ENCODE data around the gene TMEM132D. TPM values are rescaled to one million over a fixed set of nuclear protein-coding genes. Genes with fewer than 3 reads are reported as not detected.

TMEM132D gene
- total and polyA plus RNA-seq, 2 of the 4 experiments (the other 2 are of a cell fraction) = not detected

DNA sequence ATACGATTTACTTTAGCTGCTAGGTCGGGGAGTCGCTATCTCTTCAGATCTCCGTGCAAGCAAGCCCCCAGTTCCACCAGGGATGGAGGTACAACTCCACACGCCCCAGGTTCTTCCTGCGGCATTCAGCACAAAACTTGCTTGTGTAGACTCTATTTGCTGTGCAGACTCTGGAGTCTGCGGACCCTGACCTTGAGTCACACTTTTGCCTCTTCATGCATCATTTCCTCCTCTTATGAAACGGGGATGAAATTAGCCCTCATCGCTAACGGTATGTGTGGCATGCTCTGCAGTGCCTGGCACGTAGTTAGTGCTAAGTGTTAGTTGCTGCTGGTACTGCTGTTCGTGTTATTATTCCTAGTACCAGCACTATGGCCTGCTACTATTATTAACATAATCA lies 84.4 kb downstream of the TMEM132D start:
- Histone ChIP-seq H3K56ac (ENCODE audit: extremely low read depth, insufficient read depth, low read length) (no peak overlapping the region), H4K91ac (ENCODE audit: insufficient read depth, low read depth, low read length) (no peak overlapping the region), H3K14ac (replicated peaks; ENCODE audit: low read depth, low read length) (no peak overlapping the region), H3K4ac (ENCODE audit: low read depth, low read length) (no peak overlapping the region), H3K18ac (ENCODE audit: low read depth, low read length) (no peak overlapping the region), H2AK5ac (ENCODE audit: low read depth, low read length) (no peak overlapping the region), H3K9ac (ENCODE audit: low read depth, low read length) (no peak overlapping the region), H3K9me3 (ENCODE audit: control insufficient read depth, insufficient read depth, low read length) (peaks cover 38% of the 10 kb centered on the region), H3K4me2 (ENCODE audit: low read depth, low read length) (no peak overlapping the region), H2BK15ac (ENCODE audit: low read depth, low read length) (no peak overlapping the region), H3K4me1 (ENCODE audit: control insufficient read depth, insufficient read depth, low read length) (no peaks in the 10 kb centered on the region), H3K79me1 (ENCODE audit: low read depth in 1 of 2, low read length in 2 of 2) (no peaks in the 10 kb centered on the region), H2BK5ac (ENCODE audit: low read depth, low read length, poor library complexity, severe bottlenecking) (no peak overlapping the region), H2AFZ (replicated peaks; ENCODE audit: low read length, poor library complexity) (no peak overlapping the region), H3K36me3 (ENCODE audit: control insufficient read depth, insufficient read depth, low read length) (no peaks in the 10 kb centered on the region), H3K27ac (ENCODE audit: insufficient read depth, low read length) (no peak overlapping the region), H4K20me1 (ENCODE audit: insufficient read depth, low read length) (no peaks in the 10 kb centered on the region), H3K23ac (ENCODE audit: low read depth, low read length) (no peak overlapping the region), H2BK120ac (ENCODE audit: low read depth, low read length) (no peak overlapping the region), H3K27me3 (ENCODE audit: control insufficient read depth, insufficient read depth, low read length) (no peaks in the 10 kb centered on the region), H3K9me1 (ENCODE audit: insufficient read depth, low read length) (no peaks in the 10 kb centered on the region), H3K4me3 (ENCODE audit: insufficient read depth, low read depth, low read length) (no peak overlapping the region), H2BK20ac (ENCODE audit: low read depth, low read length) (no peak overlapping the region), H4K5ac (ENCODE audit: low read depth, low read length) (no peak overlapping the region), H2AK9ac (replicated peaks; ENCODE audit: low read depth, low read length, poor library complexity) (no peak overlapping the region), H4K8ac (ENCODE audit: low read depth in 2 of 2, low read length in 2 of 2) (no peak overlapping the region)
- BruUV-seq (replicated peaks) = no TSS peak
- ATAC-seq (ENCODE audit: low read depth) (no peak), DNase-seq (no peak)
- in situ Hi-C loops (cut with MboI; ENCODE audit: low sequenced_read_pairs) = no loop called here
- intact Hi-C loops (cut with micrococcal nuclease) = no loop called here
- dilution Hi-C loops (cut with HindIII; ENCODE audit: low sequenced_read_pairs, unreplicated experiment) = no loop called here
- CTCF ChIA-PET = no interaction called here
- 63% methylated on average over 2 of the region's 12 CpGs; no CpG with 5 or more reads in 1 of the 2 experiments for WGBS, 2 experiments (ENCODE audit: extremely low coverage in 2 of 2, insufficient read length in 1 of 2)
- POLR2A ChIA-PET (ENCODE audit: unreplicated experiment) = no interaction called here
- TF ChIP-seq RAD21 (IDR thresholded peaks at IDR 0.05; ENCODE audit: low read length) (no peak), RCOR1 (IDR thresholded peaks at IDR 0.05; ENCODE audit: insufficient replicate concordance, low read length) (no peak), MAFK (IDR thresholded peaks at IDR 0.05; ENCODE audit: low read depth, low read length) (no peak), RFX5 (IDR thresholded peaks at IDR 0.05; ENCODE audit: low read depth, low read length) (no peak), CHD1 (IDR thresholded peaks at IDR 0.05; ENCODE audit: low read depth, low read length) (no peak), BHLHE40 (IDR thresholded peaks at IDR 0.05; ENCODE audit: low read depth, low read length) (no peak), NFE2L2 (IDR thresholded peaks at IDR 0.05; ENCODE audit: low read depth, low read length) (no peak), SMC3 (IDR thresholded peaks at IDR 0.05; ENCODE audit: low read depth, low read length) (no peak)
- TF ChIP-seq, protein P1, sequence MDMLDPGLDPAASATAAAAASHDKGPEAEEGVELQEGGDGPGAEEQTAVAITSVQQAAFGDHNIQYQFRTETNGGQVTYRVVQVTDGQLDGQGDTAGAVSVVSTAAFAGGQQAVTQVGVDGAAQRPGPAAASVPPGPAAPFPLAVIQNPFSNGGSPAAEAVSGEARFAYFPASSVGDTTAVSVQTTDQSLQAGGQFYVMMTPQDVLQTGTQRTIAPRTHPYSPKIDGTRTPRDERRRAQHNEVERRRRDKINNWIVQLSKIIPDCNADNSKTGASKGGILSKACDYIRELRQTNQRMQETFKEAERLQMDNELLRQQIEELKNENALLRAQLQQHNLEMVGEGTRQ (IDR thresholded peaks at IDR 0.05; ENCODE audit: low read depth, low read length) = no peak
- TF ChIP-seq, protein P2, sequence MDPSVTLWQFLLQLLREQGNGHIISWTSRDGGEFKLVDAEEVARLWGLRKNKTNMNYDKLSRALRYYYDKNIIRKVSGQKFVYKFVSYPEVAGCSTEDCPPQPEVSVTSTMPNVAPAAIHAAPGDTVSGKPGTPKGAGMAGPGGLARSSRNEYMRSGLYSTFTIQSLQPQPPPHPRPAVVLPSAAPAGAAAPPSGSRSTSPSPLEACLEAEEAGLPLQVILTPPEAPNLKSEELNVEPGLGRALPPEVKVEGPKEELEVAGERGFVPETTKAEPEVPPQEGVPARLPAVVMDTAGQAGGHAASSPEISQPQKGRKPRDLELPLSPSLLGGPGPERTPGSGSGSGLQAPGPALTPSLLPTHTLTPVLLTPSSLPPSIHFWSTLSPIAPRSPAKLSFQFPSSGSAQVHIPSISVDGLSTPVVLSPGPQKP (IDR thresholded peaks at IDR 0.05; ENCODE audit: borderline replicate concordance, low read depth, low read length) = no peak
- TF ChIP-seq, protein P3, sequence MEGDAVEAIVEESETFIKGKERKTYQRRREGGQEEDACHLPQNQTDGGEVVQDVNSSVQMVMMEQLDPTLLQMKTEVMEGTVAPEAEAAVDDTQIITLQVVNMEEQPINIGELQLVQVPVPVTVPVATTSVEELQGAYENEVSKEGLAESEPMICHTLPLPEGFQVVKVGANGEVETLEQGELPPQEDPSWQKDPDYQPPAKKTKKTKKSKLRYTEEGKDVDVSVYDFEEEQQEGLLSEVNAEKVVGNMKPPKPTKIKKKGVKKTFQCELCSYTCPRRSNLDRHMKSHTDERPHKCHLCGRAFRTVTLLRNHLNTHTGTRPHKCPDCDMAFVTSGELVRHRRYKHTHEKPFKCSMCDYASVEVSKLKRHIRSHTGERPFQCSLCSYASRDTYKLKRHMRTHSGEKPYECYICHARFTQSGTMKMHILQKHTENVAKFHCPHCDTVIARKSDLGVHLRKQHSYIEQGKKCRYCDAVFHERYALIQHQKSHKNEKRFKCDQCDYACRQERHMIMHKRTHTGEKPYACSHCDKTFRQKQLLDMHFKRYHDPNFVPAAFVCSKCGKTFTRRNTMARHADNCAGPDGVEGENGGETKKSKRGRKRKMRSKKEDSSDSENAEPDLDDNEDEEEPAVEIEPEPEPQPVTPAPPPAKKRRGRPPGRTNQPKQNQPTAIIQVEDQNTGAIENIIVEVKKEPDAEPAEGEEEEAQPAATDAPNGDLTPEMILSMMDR (conservative IDR thresholded peaks at IDR 0.05; ENCODE audit: low read depth, low read length) = no peak
